OCI-LY7 (cell line): ENCODE results near the gene RAB17. TPM values are rescaled to one million over a fixed set of nuclear protein-coding genes. Genes with fewer than 3 reads are reported as not detected.

Source experiments
- BruUV-seq: library from RNA; stranded (reverse); fragments of 400-500 nt; replicated peaks from 2 replicates; lab custom pipeline; 2021; lab: Mats Ljungman, UMichigan
- CTCF ChIA-PET: fragments of 300-600 bp; sonication (Branson Sonifier 250); formaldehyde crosslinking; loops from one replicate; lab custom pipeline; 2022; ENCODE audit warnings: antibody characterized with exemption; ENCODE audit not compliant: unreplicated experiment; lab: Charles Lee
- POLR2A ChIA-PET: fragments of 300-600 bp; sonication (Branson Sonifier 250); formaldehyde crosslinking; loops from one replicate; lab custom pipeline; 2022; ENCODE audit warnings: antibody characterized with exemption; lab: Charles Lee
- DNase-seq: peaks from one replicate; pipeline ENCODE4 v3.0.0-alpha.2; 2015; ENCODE audit warnings: low spot score
- H2AFZ ChIP-seq: fragments of 200-600 bp; sonication (generic), shearing (Covaris generic); 2 replicates; pipeline ENCODE4 v1.6.1; 2014; ENCODE audit warnings: mild to moderate bottlenecking, antibody characterized with exemption, low read length, moderate library complexity
- H3K27ac ChIP-seq: fragments of 200-600 bp; sonication (generic); 2 replicates; pipeline ENCODE4 v1.5.1; 2014; ENCODE audit warnings: mixed run types, low read depth, mild to moderate bottlenecking, moderate library complexity, low read length, inconsistent platforms; ENCODE audit not compliant: poor library complexity, severe bottlenecking
- H3K36me3 ChIP-seq: fragments of 200-600 bp; sonication (generic); 2 replicates; pipeline ENCODE4 v1.6.1; 2014; ENCODE audit warnings: mild to moderate bottlenecking, antibody characterized with exemption, low read length, moderate library complexity, mixed read lengths; ENCODE audit not compliant: insufficient read depth
- H3K4me1 ChIP-seq: fragments of 200-600 bp; sonication (generic); 2 replicates; pipeline ENCODE4 v1.5.1; 2014; ENCODE audit warnings: mild to moderate bottlenecking, low read length; ENCODE audit not compliant: insufficient read depth, poor library complexity, severe bottlenecking
- H3K4me2 ChIP-seq: fragments of 200-600 bp; sonication (generic); 2 replicates; pipeline ENCODE4 v1.6.1; 2014; ENCODE audit warnings: mild to moderate bottlenecking, low read length
- H3K4me3 ChIP-seq: fragments of 200-600 bp; sonication (generic); 2 replicates; pipeline ENCODE4 v1.5.1; 2014; ENCODE audit warnings: mild to moderate bottlenecking, low read depth, low read length; ENCODE audit not compliant: poor library complexity, severe bottlenecking
- H3K79me2 ChIP-seq: fragments of 200-600 bp; sonication (generic); 2 replicates; pipeline ENCODE4 v1.6.1; 2016; ENCODE audit warnings: low read depth, mild to moderate bottlenecking, low read length, moderate library complexity, mixed read lengths; ENCODE audit not compliant: insufficient read depth
- H3K9me2 ChIP-seq: fragments of 200-600 bp; sonication (generic); 2 replicates; pipeline ENCODE4 v1.6.1; 2016; ENCODE audit warnings: mild to moderate bottlenecking, low read length, mixed read lengths; ENCODE audit not compliant: insufficient read depth
- H3K9me3 ChIP-seq: fragments of 200-600 bp; sonication (generic); 2 replicates; pipeline ENCODE4 v1.6.1; 2014; ENCODE audit warnings: mild to moderate bottlenecking, mixed run types, low read length, mixed read lengths
- H4K20me1 ChIP-seq: fragments of 200-600 bp; sonication (generic); 2 replicates; pipeline ENCODE4 v1.6.1; 2014; ENCODE audit warnings: mild to moderate bottlenecking, antibody characterized with exemption, low read length, moderate library complexity, mixed read lengths; ENCODE audit not compliant: insufficient read depth
- CTCF ChIP-seq: fragments of 200-600 bp; sonication (generic); conservative IDR thresholded peaks from 2 replicates; pipeline ENCODE4 v1.5.1; 2014; ENCODE audit warnings: mild to moderate bottlenecking, antibody characterized with exemption, low read length, moderate library complexity, mixed read lengths
- EZH2phosphoT487 ChIP-seq: fragments of 200-600 bp; sonication (generic); IDR thresholded peaks from 2 replicates; pipeline ENCODE4 v1.6.1; 2018; ENCODE audit warnings: low read depth, borderline replicate concordance, mild to moderate bottlenecking, mixed run types, antibody characterized with exemption, low read length, moderate library complexity, mixed read lengths
- intact Hi-C: fragments of 100-400 bp; cut with micrococcal nuclease; formaldehyde crosslinking; loops from one replicate; pipeline ENCODE4 v1.10.0; 2022; ENCODE audit not compliant: unreplicated experiment
- total RNA-seq, 2 experiments: library from RNA; depleted of rRNA in 1 of 2; stranded (reverse); fragments of >200 nt in 1 of 2; shearing (Covaris generic) in 1 of 2; gene quantifications; 2 replicates each; pipeline ENCODE4 v1.2.3, GENCODE V29; 2014 to 2022

Gene RAB17
- total RNA-seq, 2 experiments from 2014 or later: not detected

DNA sequence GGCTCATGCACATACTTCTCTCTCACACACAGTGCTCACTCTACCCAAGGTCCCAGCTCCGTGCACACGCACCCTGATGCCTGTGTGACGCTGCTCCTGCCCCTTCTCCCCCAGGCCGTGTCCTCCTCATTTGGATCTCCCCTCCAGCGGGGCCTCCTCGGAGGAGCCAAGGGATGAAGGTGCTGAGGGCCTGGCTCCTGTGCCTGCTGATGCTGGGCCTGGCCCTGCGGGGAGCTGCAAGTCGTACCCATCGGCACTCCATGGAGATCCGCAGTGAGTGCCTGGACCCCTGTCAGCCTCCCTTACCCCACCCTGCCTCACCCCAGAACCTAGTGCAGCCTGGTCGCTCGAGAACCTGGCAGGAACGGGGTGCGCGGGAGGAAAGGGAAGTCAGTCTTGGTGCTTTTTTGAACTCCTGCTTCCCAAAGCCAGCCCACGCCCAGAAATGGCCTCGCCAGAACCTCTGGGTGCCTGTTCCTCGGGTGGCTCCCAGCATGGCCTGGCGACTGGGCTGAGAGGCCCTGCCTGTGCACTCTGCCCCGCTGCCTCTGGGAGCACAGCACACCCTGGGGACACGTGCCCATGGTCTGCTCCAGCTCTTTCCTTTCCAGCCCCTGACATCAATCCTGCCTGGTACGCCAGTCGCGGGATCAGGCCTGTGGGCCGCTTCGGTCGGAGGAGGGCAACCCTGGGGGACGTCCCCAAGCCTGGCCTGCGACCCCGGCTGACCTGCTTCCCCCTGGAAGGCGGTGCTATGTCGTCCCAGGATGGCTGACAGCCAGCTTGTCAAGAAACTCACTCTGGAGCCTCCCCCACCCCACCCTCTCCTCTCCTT lies 23.9 kb downstream of the RAB17 start, which contains the start of gene PRLH:
PRLH (plus strand) TSS at position 174 of the 835 bp plus-strand sequence; CDS start at position 174, 0 bp downstream.
- CTCF ChIA-PET: interaction anchor here (0.6 kb wide), 1 partner anchor 214 kb away, joined by 10 read pairs; no protein-coding TSS in a partner anchor
- no peaks in the 10 kb centered on the region for H3K9me2 ChIP-seq
- no peak for TF ChIP-seq CTCF
- TF ChIP-seq EZH2phosphoT487: no peak
- POLR2A ChIA-PET: no interaction called here
- intact Hi-C loops: no loop called here
- H3K79me2 ChIP-seq: no peaks in the 10 kb centered on the region
- DNase-seq: no peak
- no peaks in the 10 kb centered on the region; the same call in 1 of the 2 replicates for H3K9me3 ChIP-seq
- BruUV-seq: no TSS peak
- H3K4me3 ChIP-seq: no peak within 1 kb of the TSS
- H3K4me2 ChIP-seq: no peak within 1 kb of the TSS
- no peak within 1 kb of the TSS for H2AFZ ChIP-seq
- no peaks in the 10 kb centered on the region for H4K20me1 ChIP-seq
- H3K4me1 ChIP-seq: no peaks in the 10 kb centered on the region
- no peak within 1 kb of the TSS for H3K27ac ChIP-seq
- no peaks in the 10 kb centered on the region for H3K36me3 ChIP-seq

GRCh38 chr2:237565974-237566373 lies 24.6 kb downstream of the RAB17 start:
- BruUV-seq: no TSS peak
- intact Hi-C loops: no loop called here
- CTCF ChIA-PET: no interaction called here

More at GRCh38 chr2:237565974-237566373, 24.6 kb downstream of the RAB17 start:
- Histone ChIP-seq H3K9me3 (no peaks in the 10 kb centered on the region; the same call in 1 of the 2 replicates), H3K36me3 (no peaks in the 10 kb centered on the region), H3K4me3 (no peak overlapping the region), H3K27ac (no peak overlapping the region), H3K4me1 (no peaks in the 10 kb centered on the region), H3K79me2 (no peaks in the 10 kb centered on the region), H3K9me2 (no peaks in the 10 kb centered on the region), H3K4me2 (no peak overlapping the region), H2AFZ (no peak overlapping the region), H4K20me1 (no peaks in the 10 kb centered on the region)
- POLR2A ChIA-PET: no interaction called here
- no peak for DNase-seq
- no peak for TF ChIP-seq CTCF
- no peak for TF ChIP-seq EZH2phosphoT487
